Amygdala (tissue), 56 donors: ENCODE results near the gene GIMAP8.
"Not testable (repeated sequence)": the region's sequence is repeated elsewhere in the genome, so short reads cannot be mapped to it uniquely, and the experiment has no call there.

Source experiments
- DNase-seq, 56 donors: peaks; one replicate each; lab custom pipeline; 2025; lab: John Stamatoyannopoulos, UW

GIMAP8 gene

GRCh38 chr7:150503581-150503980 is 53.2 kb downstream of the GIMAP8 start:
- DNase-seq: no peak

DNA sequence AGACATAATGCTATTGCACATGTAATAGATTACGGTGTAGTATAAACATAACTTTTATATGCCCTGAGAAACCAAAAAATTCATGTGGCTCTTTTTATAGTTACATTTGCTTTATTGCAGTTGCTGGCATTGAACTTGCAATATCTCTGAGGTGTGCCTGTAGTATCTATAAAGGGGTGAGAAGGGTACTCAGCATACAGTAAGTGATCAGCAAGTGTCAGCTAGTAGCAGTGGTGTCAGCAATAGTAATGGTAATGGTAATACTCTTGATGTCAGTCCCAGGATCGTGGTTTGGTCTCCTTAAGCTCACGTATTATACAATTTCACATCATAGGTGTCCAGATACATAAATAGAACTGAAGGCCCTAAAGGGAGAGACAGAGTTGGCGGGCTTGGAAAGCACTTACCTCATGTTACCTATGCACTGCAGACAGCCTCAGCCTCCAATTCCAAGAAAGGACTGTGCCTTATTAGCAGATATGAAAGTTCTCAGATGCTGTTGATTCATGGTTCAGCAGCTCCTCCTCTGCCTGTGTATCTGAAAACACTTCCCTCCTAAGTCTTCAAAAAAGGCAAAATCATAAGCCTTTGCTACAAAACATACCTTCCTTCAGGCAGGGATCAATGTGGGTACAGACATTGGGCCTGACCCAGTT is 57.6 kb downstream of the GIMAP8 start:
- DNase-seq: no peak

DNA sequence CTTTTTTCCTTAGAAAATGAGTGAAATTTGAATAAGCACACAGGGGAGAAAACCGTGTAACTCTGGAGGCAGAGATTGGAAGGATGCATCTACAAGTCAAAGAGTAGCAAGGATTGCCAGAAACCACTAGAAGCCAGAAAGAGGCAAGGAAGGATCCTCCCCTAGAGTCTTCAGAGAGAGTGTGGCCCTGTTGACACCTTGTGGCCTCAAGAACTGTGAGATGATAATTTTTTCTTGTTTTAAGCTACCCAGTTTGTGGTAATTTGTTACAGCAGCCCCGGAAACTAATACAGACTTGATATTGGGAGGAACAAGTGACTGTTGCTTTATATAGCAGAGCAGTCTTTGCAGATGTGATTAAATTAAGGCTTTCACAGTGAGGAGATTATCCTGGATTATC is 60.6 kb downstream of the GIMAP8 start:
- no peak for DNase-seq

GRCh38 chr7:150513758-150514157 is 63.3 kb downstream of the GIMAP8 start:
- no peak for DNase-seq

DNA sequence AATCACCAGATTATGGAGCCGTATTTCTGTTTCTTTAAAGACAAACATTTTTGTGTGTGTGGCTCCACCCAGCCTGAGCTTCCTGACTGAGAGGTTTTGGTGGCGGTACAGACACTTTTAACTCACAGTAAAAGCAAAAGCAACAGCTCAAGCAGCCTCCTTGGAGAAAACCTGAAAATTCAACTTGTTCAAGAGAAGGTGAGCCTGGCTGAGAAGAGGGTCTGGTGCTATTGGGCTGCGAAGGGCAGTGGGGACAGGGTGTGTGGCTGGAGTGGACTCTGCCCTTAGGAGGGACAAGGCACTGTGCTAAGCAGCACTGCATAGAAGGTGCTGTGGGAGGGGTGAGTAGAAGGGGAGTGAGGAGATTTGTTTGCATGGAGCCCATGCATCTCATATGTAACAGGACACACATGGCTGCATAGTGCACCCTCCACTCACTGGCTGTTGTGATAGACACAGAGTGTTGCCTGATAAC is 64.4 kb downstream of the GIMAP8 start, which contains the start of gene GIMAP7:
Gene GIMAP7 (plus strand): TSS at position 125 of the 475 bp plus-strand sequence. CDS start 5,103 bp downstream, outside the sequence.
- DNase-seq: no peak

DNA sequence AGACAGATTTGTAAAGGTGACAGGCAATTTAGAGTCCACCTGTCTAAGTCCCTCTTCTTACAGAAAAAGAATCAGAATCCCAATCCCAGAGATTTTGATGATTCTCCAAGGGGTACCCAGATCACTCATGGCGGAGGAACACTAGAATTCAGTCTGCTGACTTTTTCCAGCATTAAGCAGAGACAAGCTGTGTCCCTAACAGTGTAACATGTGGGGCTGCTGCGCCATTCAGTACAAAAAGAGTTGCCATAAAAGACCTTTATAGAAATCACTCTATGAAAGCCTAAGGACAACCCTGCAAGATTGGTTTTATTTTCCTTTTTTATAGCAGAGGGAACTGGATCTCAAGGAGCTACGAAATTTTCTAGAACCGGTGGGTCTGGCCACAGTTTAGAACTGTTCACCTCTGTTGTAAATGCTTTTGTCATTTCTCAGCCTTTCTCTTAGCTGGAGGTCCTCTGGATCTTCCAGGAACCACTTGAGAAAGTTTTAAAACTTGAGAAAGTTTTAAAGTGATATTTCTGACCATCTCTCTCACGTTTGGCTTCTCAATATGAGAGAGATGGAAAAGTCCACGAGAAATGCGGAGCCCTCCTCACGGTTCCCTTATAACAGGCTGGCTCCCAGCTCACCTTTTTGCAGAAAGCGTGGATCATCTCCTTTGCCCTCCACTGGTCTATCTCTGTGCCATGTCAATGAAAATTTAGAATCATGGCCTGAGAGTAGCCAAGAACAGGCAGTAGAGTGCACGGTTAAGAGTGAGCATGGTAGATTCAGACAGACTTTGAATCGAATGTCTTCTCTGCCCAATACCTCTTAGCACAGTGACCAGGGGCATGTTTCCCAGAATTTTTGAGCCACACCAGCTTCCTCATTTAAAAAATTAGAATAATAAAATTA is 65.1 kb downstream of the GIMAP8 start:
- no peak for DNase-seq

DNA sequence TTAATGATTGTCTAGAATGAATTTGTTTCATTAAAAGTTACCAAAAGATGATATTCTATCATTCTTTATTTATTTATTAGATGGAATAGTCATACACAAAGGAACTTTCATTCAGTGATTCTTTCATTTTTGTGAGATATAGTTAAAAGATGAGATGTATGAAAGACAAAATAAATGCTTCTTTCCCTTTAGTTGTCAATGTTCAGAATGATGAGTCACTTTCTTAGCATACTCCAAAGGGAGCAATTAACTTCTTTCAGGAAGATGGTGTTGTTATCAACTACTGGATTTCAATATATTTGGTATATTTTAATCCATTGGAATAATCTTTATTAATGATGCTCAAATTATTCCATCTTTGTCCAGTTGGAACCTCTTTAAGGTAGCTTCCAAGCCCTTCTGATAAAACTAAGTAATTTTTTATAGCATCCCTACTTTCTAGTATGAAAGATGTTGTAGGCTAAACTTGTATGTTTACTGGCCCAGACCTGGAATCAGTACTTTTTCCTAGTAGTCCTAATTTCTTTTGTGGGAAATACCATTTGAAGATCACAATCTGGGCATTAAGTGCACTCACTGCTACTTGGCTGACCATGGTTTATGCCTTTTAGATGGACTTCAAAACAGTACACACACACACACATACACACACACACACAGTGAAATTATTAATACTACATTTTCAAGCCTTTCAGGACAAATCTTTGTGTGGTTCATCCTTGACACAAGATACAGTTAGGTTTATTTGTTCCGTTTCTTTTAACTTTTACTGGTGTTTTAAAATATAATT is 66.7 kb downstream of the GIMAP8 start:
- no peak for DNase-seq

DNA sequence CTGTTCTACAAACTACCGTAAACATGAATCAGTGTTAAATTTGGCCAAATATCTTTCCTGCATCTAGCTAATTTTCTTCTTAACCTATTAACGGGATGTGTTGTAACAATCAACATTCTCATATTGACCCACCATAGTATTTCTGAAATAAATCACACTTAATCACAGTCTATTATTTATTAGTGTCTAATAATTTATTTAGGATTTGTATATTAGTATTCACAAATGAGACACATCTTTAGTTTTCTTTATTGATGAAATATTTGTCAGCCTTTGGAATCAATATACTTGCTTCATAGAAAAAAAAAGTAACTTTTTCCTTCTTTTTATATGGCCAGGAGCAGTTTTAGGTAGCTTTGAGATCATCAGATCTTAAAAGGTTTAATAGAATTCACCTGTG is 68.9 kb downstream of the GIMAP8 start:
- no peak for DNase-seq

DNA sequence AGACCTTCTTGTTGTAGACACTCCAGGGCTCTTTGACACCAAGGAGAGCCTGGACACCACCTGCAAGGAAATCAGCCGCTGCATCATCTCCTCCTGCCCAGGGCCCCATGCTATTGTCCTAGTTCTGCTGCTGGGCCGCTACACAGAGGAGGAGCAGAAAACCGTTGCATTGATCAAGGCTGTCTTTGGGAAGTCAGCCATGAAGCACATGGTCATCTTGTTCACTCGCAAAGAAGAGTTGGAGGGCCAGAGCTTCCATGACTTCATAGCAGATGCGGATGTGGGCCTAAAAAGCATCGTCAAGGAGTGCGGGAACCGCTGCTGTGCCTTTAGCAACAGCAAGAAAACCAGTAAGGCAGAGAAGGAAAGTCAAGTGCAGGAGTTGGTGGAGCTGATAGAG is 69.7 kb downstream of the GIMAP8 start:
- no peak for DNase-seq

- not testable (repeated sequence) for DNase-seq
These were observed 72.5 kb downstream of the GIMAP8 start for GRCh38 chr7:150522931-150523330.

DNA sequence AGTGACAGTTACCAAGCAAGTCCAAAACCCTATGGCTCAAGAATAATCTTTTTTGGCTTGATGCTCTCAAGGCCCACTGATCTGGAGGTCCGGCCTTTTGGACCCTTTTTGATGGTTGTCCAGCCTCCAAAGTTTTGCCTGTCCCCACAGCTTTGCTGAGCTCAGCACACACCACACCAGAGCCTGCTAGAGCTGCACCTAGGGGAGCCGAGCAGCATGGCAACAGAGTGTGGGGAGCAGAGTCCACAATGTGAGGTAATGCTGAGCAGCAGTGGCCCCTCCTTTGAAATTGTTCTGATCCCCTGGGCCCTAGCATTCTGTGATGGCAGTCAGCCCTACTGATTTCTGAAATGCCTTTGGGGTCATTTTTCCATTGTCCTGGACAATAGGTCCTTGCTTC is 73.6 kb downstream of the GIMAP8 start:
- no peak for DNase-seq
